T-helper 17 cell (primary cell): ENCODE measurements around the gene ACTR2. TPM values are rescaled to one million over a fixed set of nuclear protein-coding genes. Genes with fewer than 3 reads are reported as not detected.
"Not testable (repeated sequence)": the region's sequence is repeated elsewhere in the genome, so short reads cannot be mapped to it uniquely, and the experiment has no call there.

ENCODE experiments used
- ATAC-seq: fragments of 150-1000 bp; cut with Tn5 transposase; 2 replicates; pipeline ENCODE4 v1.10.0; 2021; ENCODE audit warnings: mild to moderate bottlenecking, moderate library complexity
- DNase-seq, 3 donors: peaks; one replicate each; pipeline versions ENCODE4 v3.0.0 to v3.0.0-alpha.2; 2020 to 2021
- H3K9me3 ChIP-seq: one replicate; pipeline ENCODE4 v1.7.0; 2013; ENCODE audit warnings: low read length, mild to moderate bottlenecking; ENCODE audit not compliant: control insufficient read depth, poor library complexity, severe bottlenecking
- H3K27ac Mint-ChIP-seq: one replicate; pipeline ENCODE4 v1.8.0; 2022; ENCODE audit warnings: mild to moderate bottlenecking, moderate library complexity, mixed read lengths
- H3K27me3 Mint-ChIP-seq: one replicate; pipeline ENCODE4 v1.8.0; 2022; ENCODE audit warnings: mixed read lengths
- H3K36me3 Mint-ChIP-seq: one replicate; pipeline ENCODE4 v1.8.0; 2022; ENCODE audit warnings: low read depth, mixed read lengths
- H3K4me1 Mint-ChIP-seq: one replicate; pipeline ENCODE4 v1.8.0; 2022; ENCODE audit warnings: mild to moderate bottlenecking, mixed read lengths
- H3K4me3 Mint-ChIP-seq: one replicate; pipeline ENCODE4 v1.8.0; 2022; ENCODE audit warnings: mild to moderate bottlenecking, moderate library complexity, mixed read lengths
- total RNA-seq, 4 donors: library from RNA in 2 of 4; stranded (reverse) in 2 of 4; gene quantifications; one replicate each; pipeline ENCODE4 v1.2.3 and lab custom pipeline; 2022 to 2026

ACTR2 gene
- total RNA-seq, 2 donors from 2014 or later = 220 to 243 TPM

GRCh38 chr2:65212619-65213018 lies 15.0 kb upstream of the ACTR2 start:
- Mint-ChIP-seq H3K4me3 (no peak overlapping the region), H3K36me3 (no peaks in the 10 kb centered on the region), H3K4me1 (no peaks in the 10 kb centered on the region), H3K27me3 (no peaks in the 10 kb centered on the region), H3K27ac (no peak overlapping the region)
- no peak for ATAC-seq
- no peaks in the 10 kb centered on the region for H3K9me3 ChIP-seq
- no peak for DNase-seq

DNA sequence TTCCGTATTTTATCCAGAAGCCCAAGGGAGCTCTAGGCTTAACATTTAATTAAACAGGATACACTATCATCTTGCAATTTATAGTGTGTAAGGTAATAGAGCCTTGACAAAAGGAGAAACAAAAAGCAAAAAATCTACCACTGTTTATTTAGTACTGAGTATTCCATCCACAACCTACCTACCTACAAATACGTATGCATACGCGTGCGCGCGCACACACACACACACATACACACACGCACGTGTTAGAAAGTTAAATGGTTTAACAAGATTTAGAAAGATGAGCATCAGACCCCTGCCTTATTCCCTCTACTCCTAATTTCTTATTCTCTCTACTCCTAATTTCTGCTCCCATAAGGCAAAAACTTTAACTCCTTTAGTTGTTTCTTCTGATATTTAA lies 14.6 kb upstream of the ACTR2 start:
- ATAC-seq (no peak), DNase-seq (no peak)
- Mint-ChIP-seq H3K36me3 (no peaks in the 10 kb centered on the region), H3K4me1 (no peaks in the 10 kb centered on the region), H3K27me3 (no peaks in the 10 kb centered on the region), H3K4me3 (no peak overlapping the region), H3K27ac (no peak overlapping the region)
- H3K9me3 ChIP-seq = no peaks in the 10 kb centered on the region

DNA sequence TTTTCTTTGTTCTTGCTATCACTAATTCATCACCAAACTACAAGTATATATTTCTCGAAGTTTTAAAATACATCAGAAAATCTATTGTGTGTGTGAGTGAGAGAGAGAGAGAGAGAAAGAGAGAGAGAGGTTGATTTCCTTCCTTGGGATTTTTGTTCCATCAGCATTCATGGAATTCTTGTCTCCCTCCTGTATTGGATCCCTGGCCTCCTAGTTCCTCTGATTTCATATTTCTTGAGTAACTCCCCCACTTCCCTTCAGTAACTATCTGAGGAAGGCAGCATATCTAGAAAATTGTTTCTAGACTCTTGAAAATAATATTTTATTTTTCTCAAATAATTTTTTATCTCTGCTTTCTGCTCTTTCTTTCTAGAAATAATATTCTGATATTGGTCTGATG lies 13.3 kb upstream of the ACTR2 start:
- no peak overlapping the region for H3K4me3 Mint-ChIP-seq
- H3K9me3 ChIP-seq = no peaks in the 10 kb centered on the region
- no peaks in the 10 kb centered on the region for H3K27me3 Mint-ChIP-seq
- no peak overlapping the region for H3K27ac Mint-ChIP-seq
- H3K4me1 Mint-ChIP-seq = no peaks in the 10 kb centered on the region
- no peaks in the 10 kb centered on the region for H3K36me3 Mint-ChIP-seq
- DNase-seq (no peak), ATAC-seq (no peak)

DNA sequence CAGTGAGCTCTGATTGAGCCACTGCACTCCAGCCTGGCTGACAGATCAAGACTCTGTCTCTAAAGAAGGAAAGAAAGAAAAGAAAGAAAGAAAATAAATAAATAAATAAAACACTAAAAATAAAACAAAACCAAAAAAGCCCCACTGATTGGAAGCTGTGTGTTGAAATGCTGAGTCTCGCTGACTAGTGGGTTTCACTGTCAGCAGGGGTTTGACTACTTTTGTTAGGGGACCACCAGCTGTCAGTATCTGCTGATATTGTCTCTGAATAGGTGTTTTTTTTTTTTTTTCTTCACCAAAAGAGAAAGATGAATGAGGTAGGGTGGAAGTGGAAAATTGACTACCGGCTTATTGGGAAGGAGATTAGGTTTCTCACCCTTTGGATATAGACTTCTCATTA lies 12.8 kb upstream of the ACTR2 start:
- no peaks in the 10 kb centered on the region for H3K9me3 ChIP-seq
- H3K27ac Mint-ChIP-seq = no peak overlapping the region
- H3K36me3 Mint-ChIP-seq = no peaks in the 10 kb centered on the region
- DNase-seq (no peak), ATAC-seq (no peak)
- H3K27me3 Mint-ChIP-seq = no peaks in the 10 kb centered on the region
- H3K4me1 Mint-ChIP-seq = no peaks in the 10 kb centered on the region
- H3K4me3 Mint-ChIP-seq = no peak overlapping the region

DNA sequence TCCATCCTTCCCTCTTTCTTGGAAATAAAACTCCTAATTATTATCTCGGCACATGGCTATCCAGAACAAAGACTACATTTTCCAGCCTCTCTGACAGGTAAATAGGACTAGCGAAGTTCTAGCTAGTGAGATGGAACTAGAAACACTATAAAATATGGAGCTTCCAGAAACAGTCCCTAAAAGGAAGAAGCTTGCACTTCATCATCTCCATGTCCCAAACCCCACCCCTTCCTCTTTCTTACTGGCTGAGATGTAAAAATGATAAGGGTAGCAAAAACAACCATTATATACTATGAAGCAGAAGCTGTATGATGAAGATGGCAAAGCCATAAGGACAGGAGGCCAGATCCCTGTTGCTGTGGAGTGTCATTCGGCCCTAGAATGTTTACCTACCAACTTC lies 11.7 kb upstream of the ACTR2 start:
- Mint-ChIP-seq H3K27me3 (no peaks in the 10 kb centered on the region), H3K4me1 (peaks cover 4% of the 10 kb centered on the region), H3K36me3 (no peaks in the 10 kb centered on the region), H3K4me3 (no peak overlapping the region), H3K27ac (no peak overlapping the region)
- ATAC-seq (no peak), DNase-seq (no peak)
- H3K9me3 ChIP-seq = no peaks in the 10 kb centered on the region

DNA sequence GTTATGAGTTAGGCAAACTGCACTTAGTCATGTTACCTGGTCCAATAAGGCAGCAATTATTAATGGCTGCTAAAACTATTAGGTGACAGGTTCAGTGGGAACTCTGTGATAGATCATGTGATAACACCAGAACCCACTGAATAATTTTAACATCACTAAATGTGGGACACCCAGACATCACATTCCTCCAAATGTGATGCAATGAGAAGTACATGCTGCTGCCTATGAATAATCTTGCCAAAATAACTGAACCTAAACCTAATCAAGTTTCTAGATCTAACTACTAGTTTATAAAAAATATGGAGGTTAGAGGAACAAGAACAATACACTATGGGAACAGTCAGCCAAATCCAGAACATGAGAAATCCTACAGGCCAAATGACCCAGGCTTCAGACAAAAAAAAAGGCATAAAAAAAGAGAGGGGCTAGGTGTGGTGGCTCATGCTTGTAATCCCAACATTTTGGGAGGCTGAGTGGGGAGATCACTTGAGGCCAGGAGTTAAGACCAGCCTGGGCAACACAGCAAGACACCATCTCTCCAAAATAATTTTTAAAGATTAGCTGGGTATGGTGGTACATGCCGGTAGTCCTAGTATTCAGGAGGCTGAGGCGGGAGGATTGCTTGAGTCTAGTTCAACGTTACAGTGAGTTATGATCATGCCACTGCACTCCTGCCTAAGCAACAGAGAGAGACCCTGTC lies 7.0 kb upstream of the ACTR2 start:
- Mint-ChIP-seq H3K4me3 (no peak overlapping the region), H3K27me3 (no peaks in the 10 kb centered on the region), H3K4me1 (peaks cover 4% of the 10 kb centered on the region), H3K27ac (no peak overlapping the region), H3K36me3 (no peaks in the 10 kb centered on the region)
- no peak for ATAC-seq
- H3K9me3 ChIP-seq = no peaks in the 10 kb centered on the region
- no peak for DNase-seq

DNA sequence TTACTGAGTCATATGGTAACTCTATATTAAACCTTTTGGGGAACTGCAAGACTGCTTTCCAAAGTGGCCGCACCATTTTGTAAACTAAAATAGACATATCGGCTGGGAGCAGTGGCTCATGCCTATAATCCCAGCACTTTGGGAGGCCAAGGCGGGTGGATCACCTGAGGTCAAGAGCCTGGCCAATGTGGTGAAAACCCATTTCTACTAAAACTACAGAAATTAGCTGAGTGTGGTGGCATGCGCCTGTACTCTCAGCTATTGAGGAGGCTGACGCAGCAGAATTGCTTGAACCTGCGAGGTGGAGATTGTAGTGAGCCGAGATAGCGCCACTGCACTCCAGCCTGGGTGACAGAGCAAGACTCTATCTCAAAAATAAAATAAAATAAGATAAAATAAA lies 6.4 kb upstream of the ACTR2 start:
- not testable (repeated sequence) for H3K27me3 Mint-ChIP-seq, H3K36me3 Mint-ChIP-seq, H3K9me3 ChIP-seq, ATAC-seq, DNase-seq, H3K27ac Mint-ChIP-seq, H3K4me3 Mint-ChIP-seq, H3K4me1 Mint-ChIP-seq

DNA sequence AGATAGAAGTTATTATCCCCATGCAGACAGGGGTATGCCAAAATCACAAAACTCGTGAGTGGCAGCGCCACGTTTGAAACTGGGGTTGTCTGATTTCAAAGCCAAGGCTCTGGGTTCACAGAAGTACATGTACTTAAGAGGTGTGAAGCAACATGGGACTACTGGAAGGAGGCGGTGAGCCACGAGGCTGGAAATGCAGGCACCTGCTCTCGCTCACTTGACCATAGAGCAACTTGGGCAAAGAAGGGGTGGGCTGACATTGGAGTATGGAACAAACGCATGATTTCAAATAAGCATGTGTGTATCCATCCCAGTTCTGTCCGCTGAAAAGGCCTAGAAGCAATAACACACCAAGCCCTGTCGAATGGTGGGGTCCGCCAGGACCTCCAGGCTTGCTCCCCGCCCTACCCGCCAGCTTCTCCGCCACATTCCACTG lies 593 bp upstream of the ACTR2 start:
- DNase-seq = no peak
- Mint-ChIP-seq H3K27ac (peak overlapping the region; percentile 100), H3K36me3 (peaks cover 3% of the 10 kb centered on the region), H3K27me3 (no peaks in the 10 kb centered on the region), H3K4me3 (peak overlapping the region; percentile 100), H3K4me1 (peaks cover 19% of the 10 kb centered on the region)
- peak; percentile 17 for ATAC-seq
- H3K9me3 ChIP-seq = no peaks in the 10 kb centered on the region

DNA sequence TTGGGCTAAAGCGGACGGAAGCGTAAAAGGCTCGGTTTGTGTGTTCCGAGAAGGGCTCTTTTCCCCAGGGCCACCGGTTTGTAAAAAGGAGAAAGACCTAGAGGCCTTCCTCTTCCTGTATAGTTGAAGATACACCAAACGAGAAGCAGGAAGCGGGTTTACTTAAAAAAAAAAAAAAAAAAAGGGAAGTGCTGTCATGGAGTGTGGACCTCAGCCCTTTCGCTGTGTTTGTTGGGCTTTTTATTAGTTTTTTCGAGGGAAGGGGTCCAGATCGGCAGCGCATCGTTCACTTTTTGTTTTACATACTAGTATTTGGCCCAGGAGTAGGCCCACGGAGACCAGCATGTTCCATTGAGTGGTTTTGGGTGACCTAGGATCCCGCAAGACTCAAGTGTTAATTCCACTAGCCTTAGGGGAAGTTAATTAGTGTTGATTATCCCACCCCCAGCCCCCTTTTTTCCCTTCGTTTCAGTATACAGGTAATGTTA lies 676 bp downstream of the ACTR2 start:
- Mint-ChIP-seq H3K27me3 (no peaks in the 10 kb centered on the region), H3K4me3 (peak overlapping the region; percentile 100), H3K27ac (peak overlapping the region; percentile 100), H3K36me3 (peaks cover 3% of the 10 kb centered on the region), H3K4me1 (peaks cover 27% of the 10 kb centered on the region)
- peak in 1 of 3 donors; percentile 16 for DNase-seq
- no peaks in the 10 kb centered on the region for H3K9me3 ChIP-seq
- peak; percentile 57 for ATAC-seq

- H3K27ac Mint-ChIP-seq = peak overlapping the region; percentile 21
- H3K27me3 Mint-ChIP-seq = no peaks in the 10 kb centered on the region
- DNase-seq (no peak), ATAC-seq (no peak)
- no peaks in the 10 kb centered on the region for H3K9me3 ChIP-seq
- H3K4me3 Mint-ChIP-seq = peak overlapping the region; percentile 21
- H3K4me1 Mint-ChIP-seq = peaks cover 36% of the 10 kb centered on the region
- H3K36me3 Mint-ChIP-seq = peaks cover 5% of the 10 kb centered on the region
Measured at GRCh38 chr2:65231121-65231520, 3.5 kb downstream of the ACTR2 start.

DNA sequence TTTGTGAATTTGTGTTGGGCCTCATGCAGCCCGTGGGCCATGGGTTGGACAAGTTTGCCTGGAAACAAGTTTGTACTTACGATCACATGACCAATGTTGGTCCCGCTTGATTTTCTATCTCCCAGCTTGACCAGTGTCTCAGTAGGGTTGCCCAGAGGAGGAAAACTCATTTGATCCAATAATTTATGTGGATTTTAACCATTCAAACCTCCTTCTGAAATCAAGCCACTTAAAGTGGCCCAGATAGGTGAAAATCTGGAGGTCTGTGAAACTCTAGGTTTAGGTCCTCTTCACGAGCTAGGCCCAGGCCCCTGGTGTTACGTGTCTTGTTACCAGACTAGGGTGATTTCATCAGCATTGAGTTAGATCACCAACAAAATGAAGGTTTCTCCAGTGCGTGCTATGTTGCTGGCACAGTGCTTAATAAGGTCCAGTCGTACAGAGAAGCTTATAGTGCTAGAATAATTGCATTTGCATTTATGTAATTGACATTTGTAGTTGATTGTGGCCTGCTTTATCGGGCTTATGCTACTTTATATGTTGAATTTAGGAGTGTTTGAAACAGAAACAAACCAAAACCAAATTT lies 4.4 kb downstream of the ACTR2 start:
- Mint-ChIP-seq H3K36me3 (peaks cover 5% of the 10 kb centered on the region), H3K4me1 (peaks cover 34% of the 10 kb centered on the region), H3K4me3 (peak overlapping the region; percentile 67), H3K27ac (peak overlapping the region; percentile 86), H3K27me3 (no peaks in the 10 kb centered on the region)
- ATAC-seq (no peak), DNase-seq (no peak)
- H3K9me3 ChIP-seq = no peaks in the 10 kb centered on the region

GRCh38 chr2:65232636-65233035 lies 5.0 kb downstream of the ACTR2 start:
- H3K9me3 ChIP-seq = no peaks in the 10 kb centered on the region
- Mint-ChIP-seq H3K36me3 (peaks cover 3% of the 10 kb centered on the region), H3K4me3 (peak overlapping the region; percentile 67), H3K4me1 (peaks cover 30% of the 10 kb centered on the region), H3K27me3 (no peaks in the 10 kb centered on the region), H3K27ac (peak overlapping the region; percentile 86)
- ATAC-seq (peak; percentile 32), DNase-seq (no peak)

DNA sequence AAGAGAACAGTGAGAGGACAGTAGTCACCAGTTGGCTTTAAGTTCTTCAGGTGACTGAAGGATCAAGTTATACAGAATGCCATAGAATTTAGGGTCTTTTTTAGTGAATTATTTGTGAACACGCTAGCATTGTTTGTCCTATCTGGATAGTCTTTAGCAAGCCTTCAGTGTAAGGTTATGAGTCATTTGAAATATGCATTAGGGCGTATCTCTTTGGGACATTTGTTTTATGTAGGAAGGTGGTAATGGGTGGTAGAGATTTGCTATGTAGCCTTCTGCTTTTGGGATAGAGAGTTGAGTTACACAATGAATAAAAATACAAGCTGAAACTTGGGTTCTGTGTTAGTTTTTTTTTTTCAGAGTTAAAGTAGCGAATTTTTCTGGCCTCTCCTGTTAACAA lies 13.0 kb downstream of the ACTR2 start:
- peaks cover 20% of the 10 kb centered on the region for H3K4me1 Mint-ChIP-seq
- ATAC-seq (no peak), DNase-seq (no peak)
- no peaks in the 10 kb centered on the region for H3K27me3 Mint-ChIP-seq
- no peaks in the 10 kb centered on the region for H3K9me3 ChIP-seq
- H3K27ac Mint-ChIP-seq = peak overlapping the region; percentile 45
- H3K4me3 Mint-ChIP-seq = peak overlapping the region; percentile 61
- H3K36me3 Mint-ChIP-seq = peaks cover 7% of the 10 kb centered on the region

GRCh38 chr2:65244452-65244851 lies 16.8 kb downstream of the ACTR2 start:
- H3K36me3 Mint-ChIP-seq = peaks cover 15% of the 10 kb centered on the region
- not testable (repeated sequence) for H3K4me3 Mint-ChIP-seq, H3K27me3 Mint-ChIP-seq, DNase-seq, H3K27ac Mint-ChIP-seq, ATAC-seq, H3K9me3 ChIP-seq
- H3K4me1 Mint-ChIP-seq = peaks cover 26% of the 10 kb centered on the region
